DLD1 (cell line): Measurements from ENCODE around the gene ANAPC5.
"Not testable (repeated sequence)": the region's sequence is repeated elsewhere in the genome, so short reads cannot be mapped to it uniquely, and the experiment has no call there.

Experiments used
- in situ Hi-C: cut with HindIII; loops from 2 replicates; pipeline ENCODE4 v1.10.0; 2017; ENCODE audit warnings: low sequenced_read_pairs

ANAPC5 gene

GRCh38 chr12:121318121-121318520 is 34.1 kb downstream of the ANAPC5 start:
- in situ Hi-C loops: no loop called here

- in situ Hi-C loops: no loop called here
Measured at GRCh38 chr12:121314431-121314830, 37.8 kb downstream of the ANAPC5 start.

- in situ Hi-C loops: not testable (repeated sequence)
Measured at GRCh38 chr12:121310231-121310630, 42.0 kb downstream of the ANAPC5 start.

- in situ Hi-C loops: not testable (repeated sequence)
Measured at GRCh38 chr12:121307397-121307796, 44.8 kb downstream of the ANAPC5 start.

- in situ Hi-C loops: no loop called here
Measured at GRCh38 chr12:121304306-121304705, 47.9 kb downstream of the ANAPC5 start.

- in situ Hi-C loops: no loop called here
Measured at GRCh38 chr12:121301876-121302275, 50.3 kb downstream of the ANAPC5 start.

- in situ Hi-C loops: no loop called here
Measured at GRCh38 chr12:121300083-121300819, 52.0 kb downstream of the ANAPC5 start.

GRCh38 chr12:121299662-121300061 is 52.5 kb downstream of the ANAPC5 start:
- in situ Hi-C loops: no loop called here

- in situ Hi-C loops: not testable (repeated sequence)
Measured at GRCh38 chr12:121298411-121298810, 53.8 kb downstream of the ANAPC5 start.

- in situ Hi-C loops: no loop called here
Measured at GRCh38 chr12:121297435-121297991, 54.7 kb downstream of the ANAPC5 start.

- in situ Hi-C loops: no loop called here
Measured at GRCh38 chr12:121296618-121297434, 55.4 kb downstream of the ANAPC5 start, which contains the start of gene CAMKK2. CAMKK2 (minus strand) TSS chr12:121296709; CDS start chr12:121274526, 22,183 bp downstream.

GRCh38 chr12:121295746-121296617 is 56.2 kb downstream of the ANAPC5 start:
- in situ Hi-C loops: no loop called here

- in situ Hi-C loops: no loop called here
Measured at GRCh38 chr12:121295116-121295745, 57.0 kb downstream of the ANAPC5 start.

- in situ Hi-C loops: no loop called here
Measured at GRCh38 chr12:121294151-121294889, 57.9 kb downstream of the ANAPC5 start.

GRCh38 chr12:121293603-121294002 is 58.6 kb downstream of the ANAPC5 start:
- in situ Hi-C loops: no loop called here

GRCh38 chr12:121290410-121290809 is 61.8 kb downstream of the ANAPC5 start:
- in situ Hi-C loops: no loop called here

GRCh38 chr12:121289962-121290361 is 62.2 kb downstream of the ANAPC5 start:
- in situ Hi-C loops: no loop called here

GRCh38 chr12:121288986-121289385 is 63.2 kb downstream of the ANAPC5 start:
- in situ Hi-C loops: no loop called here

- in situ Hi-C loops: no loop called here
Measured at GRCh38 chr12:121288158-121288845, 63.9 kb downstream of the ANAPC5 start.
